Neural progenitor cell (in vitro differentiated cells): ENCODE results near the gene C19orf38. TPM values are rescaled to one million over a fixed set of nuclear protein-coding genes. Genes with fewer than 3 reads are reported as not detected.

Source experiments
- DNase-seq: peaks from one replicate; pipeline ENCODE4 v3.0.0-alpha.2; 2016; ENCODE audit warnings: low spot score
- H2AFZ ChIP-seq: fragments of 200-600 bp; sonication (generic); replicated peaks from 2 replicates; pipeline ENCODE4 v1.6.1; 2016; ENCODE audit warnings: antibody characterized with exemption
- H3F3A ChIP-seq: fragments of 200-600 bp; sonication (generic); 2 replicates; pipeline ENCODE4 v1.6.1; 2016; ENCODE audit warnings: antibody characterized with exemption, low read depth
- H3K27ac ChIP-seq: fragments of 200-600 bp; sonication (generic); 2 replicates; pipeline ENCODE4 v1.5.1; 2016; ENCODE audit warnings: mild to moderate bottlenecking
- H3K27me3 ChIP-seq: fragments of 200-600 bp; sonication (generic); 2 replicates; pipeline ENCODE4 v1.6.1; 2016; ENCODE audit warnings: mild to moderate bottlenecking, moderate library complexity
- H3K36me3 ChIP-seq: fragments of 200-600 bp; sonication (generic); 2 replicates; pipeline ENCODE4 v1.5.1; 2016
- H3K4me1 ChIP-seq: fragments of 200-600 bp; sonication (generic); 2 replicates; pipeline ENCODE4 v1.6.1; 2016; ENCODE audit warnings: mixed run types
- H3K4me2 ChIP-seq: fragments of 200-600 bp; sonication (generic); 2 replicates; pipeline ENCODE4 v1.6.1; 2016
- H3K4me3 ChIP-seq: fragments of 200-600 bp; sonication (generic); 2 replicates; pipeline ENCODE4 v1.5.1; 2016
- H3K79me2 ChIP-seq: fragments of 200-600 bp; sonication (generic); 2 replicates; pipeline ENCODE4 v1.6.1; 2016; ENCODE audit warnings: low read depth
- H3K9ac ChIP-seq: fragments of 200-600 bp; sonication (generic); 2 replicates; pipeline ENCODE4 v1.6.1; 2016
- H3K9me3 ChIP-seq: fragments of 200-600 bp; sonication (generic); 2 replicates; pipeline ENCODE4 v1.5.1; 2016; ENCODE audit warnings: low read depth
- H4K20me1 ChIP-seq: fragments of 200-600 bp; sonication (generic); 2 replicates; pipeline ENCODE4 v1.6.1; 2016; ENCODE audit warnings: low read depth
- H3K27ac Mint-ChIP-seq: 3 replicates; pipeline ENCODE4 v1.8.0; 2021; ENCODE audit warnings: mixed read lengths
- H3K27me3 Mint-ChIP-seq: 2 replicates; pipeline ENCODE4 v1.8.0; 2022; ENCODE audit warnings: low read depth, mild to moderate bottlenecking, inconsistent platforms, moderate library complexity, mixed read lengths; ENCODE audit not compliant: insufficient read depth
- H3K36me3 Mint-ChIP-seq: 3 replicates; pipeline ENCODE4 v1.8.0; 2021; ENCODE audit warnings: mixed read lengths
- H3K4me1 Mint-ChIP-seq: 3 replicates; pipeline ENCODE4 v1.8.0; 2021; ENCODE audit warnings: mixed read lengths
- H3K4me3 Mint-ChIP-seq: 3 replicates; pipeline ENCODE4 v1.8.0; 2021; ENCODE audit warnings: mild to moderate bottlenecking, moderate library complexity, mixed read lengths
- H3K9me3 Mint-ChIP-seq: 3 replicates; pipeline ENCODE4 v1.8.0; 2020; ENCODE audit warnings: mixed read lengths
- EZH2 ChIP-seq: fragments of 200-600 bp; sonication (generic); IDR thresholded peaks from 2 replicates; pipeline ENCODE4 v1.6.1; 2017; ENCODE audit warnings: antibody characterized with exemption, mild to moderate bottlenecking, moderate library complexity
- EZH2phosphoT487 ChIP-seq: fragments of 200-600 bp; sonication (generic); IDR thresholded peaks from 2 replicates; pipeline ENCODE4 v1.6.1; 2017; ENCODE audit warnings: antibody characterized with exemption
- total RNA-seq: library from RNA; depleted of rRNA; stranded (reverse); fragments of >200 nt; gene quantifications from 2 replicates; pipeline ENCODE4 v1.2.3, GENCODE V29; 2015; ENCODE audit warnings: low replicate concordance
- TF ChIP-seq, protein P1 (sequence below): fragments of 200-600 bp; sonication (generic); IDR thresholded peaks from 2 replicates; pipeline ENCODE4 v1.5.1; 2017; ENCODE audit warnings: antibody characterized with exemption, mild to moderate bottlenecking

Gene C19orf38
- total RNA-seq, 1 donor from 2014 or later = not detected

DNA sequence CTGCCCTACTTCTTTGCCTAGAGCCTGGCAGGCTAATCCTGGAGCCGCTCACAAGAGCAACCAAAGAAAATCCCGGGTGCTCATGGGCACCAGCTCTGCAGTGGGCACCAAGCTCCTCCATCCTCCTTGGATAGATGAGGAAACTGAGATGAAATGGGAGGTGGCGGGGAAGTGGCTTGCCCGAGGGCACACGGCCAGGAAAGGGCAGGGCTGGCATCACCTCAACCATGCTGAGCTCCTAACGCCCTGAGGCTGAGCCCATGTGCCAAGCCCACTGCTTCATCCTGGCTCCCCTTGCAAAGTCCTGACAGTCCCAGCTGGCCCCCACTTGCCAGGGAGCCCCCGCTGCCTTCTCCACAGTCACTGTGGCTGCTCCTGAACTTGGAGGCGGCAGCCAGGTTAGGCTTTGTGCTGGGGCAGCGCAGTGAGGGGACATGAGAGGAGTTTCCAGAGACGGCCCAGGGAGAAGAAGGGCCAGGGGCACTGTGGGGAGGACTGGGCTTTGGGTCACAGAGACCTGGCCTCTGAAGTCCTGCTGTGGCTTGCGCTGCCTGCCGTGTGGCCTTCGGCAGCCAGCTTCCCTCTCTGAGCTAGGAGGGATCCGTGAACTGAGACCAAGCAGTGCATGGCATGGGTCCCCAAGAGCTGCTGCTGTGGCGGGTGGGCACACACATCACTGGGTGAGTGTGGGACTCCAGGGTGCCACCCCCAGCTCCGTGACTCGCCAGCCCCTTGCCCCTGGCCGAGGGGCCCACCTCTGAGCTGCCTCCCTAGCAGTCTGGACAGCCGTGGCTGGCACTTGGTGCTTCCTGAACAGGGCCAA, 29.7 kb upstream of the C19orf38 start:
- H3K27ac Mint-ChIP-seq = no peak overlapping the region
- no peak for TF ChIP-seq EZH2phosphoT487
- TF ChIP-seq, protein P1, sequence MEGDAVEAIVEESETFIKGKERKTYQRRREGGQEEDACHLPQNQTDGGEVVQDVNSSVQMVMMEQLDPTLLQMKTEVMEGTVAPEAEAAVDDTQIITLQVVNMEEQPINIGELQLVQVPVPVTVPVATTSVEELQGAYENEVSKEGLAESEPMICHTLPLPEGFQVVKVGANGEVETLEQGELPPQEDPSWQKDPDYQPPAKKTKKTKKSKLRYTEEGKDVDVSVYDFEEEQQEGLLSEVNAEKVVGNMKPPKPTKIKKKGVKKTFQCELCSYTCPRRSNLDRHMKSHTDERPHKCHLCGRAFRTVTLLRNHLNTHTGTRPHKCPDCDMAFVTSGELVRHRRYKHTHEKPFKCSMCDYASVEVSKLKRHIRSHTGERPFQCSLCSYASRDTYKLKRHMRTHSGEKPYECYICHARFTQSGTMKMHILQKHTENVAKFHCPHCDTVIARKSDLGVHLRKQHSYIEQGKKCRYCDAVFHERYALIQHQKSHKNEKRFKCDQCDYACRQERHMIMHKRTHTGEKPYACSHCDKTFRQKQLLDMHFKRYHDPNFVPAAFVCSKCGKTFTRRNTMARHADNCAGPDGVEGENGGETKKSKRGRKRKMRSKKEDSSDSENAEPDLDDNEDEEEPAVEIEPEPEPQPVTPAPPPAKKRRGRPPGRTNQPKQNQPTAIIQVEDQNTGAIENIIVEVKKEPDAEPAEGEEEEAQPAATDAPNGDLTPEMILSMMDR = no peak
- no peak for TF ChIP-seq EZH2

DNA sequence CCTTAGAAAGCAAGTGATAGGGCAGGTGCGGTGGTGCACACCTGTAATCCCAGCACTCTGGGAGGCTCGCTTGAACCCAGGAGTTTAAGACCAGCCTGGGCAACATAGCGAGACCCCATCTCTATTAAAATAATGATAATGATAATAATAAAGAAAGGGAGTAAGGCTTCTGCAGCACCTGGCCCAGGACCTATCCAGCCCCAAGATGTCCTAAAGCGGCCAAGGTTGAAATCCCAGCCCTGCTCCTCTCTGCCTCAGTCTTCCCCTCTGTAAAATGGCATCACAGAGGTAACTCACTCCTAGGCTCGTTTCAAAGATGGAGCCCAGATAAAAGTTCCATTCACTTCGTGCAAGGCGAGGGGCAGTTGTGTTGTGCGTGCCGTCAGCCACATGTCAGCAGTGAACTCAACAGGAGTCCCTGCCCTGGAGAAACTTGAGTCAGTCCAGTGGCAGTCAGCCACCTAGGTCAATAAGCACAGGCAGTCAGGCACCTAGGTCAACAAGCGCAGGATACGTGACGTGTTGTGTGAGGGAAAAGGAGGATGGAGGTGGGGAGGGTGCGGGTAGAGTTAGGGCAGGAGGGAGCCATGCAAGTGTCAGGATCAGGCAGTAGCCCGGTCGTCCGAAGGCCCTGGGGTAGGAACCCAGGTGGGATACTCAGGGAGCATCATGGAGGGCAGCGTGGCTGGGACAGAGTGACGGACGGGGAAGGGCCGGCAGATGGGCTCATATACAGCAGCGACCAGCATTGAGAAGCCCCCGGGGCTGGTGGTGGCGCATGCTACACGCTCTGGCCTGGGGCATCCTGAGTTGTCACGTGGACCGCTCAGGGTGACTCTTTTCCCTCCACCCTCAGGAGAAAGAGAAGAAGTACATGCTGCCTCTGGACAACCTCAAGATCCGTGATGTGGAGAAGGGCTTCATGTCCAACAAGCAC, 28.8 kb upstream of the C19orf38 start:
- Mint-ChIP-seq H3K27me3 (peaks cover 7% of the 10 kb centered on the region), H3K4me3 (no peak overlapping the region), H3K36me3 (peaks cover 19% of the 10 kb centered on the region), H3K9me3 (no peaks in the 10 kb centered on the region), H3K27ac (peak overlapping the region; percentile 66), H3K4me1 (no peaks in the 10 kb centered on the region)
- TF ChIP-seq EZH2phosphoT487 (no peak), EZH2 (no peak)
- TF ChIP-seq, protein P1 = no peak
- H3K79me2 ChIP-seq = no peaks in the 10 kb centered on the region
- H3K27me3 ChIP-seq = no peaks in the 10 kb centered on the region
- no peaks in the 10 kb centered on the region for H3K9me3 ChIP-seq
- H3K4me2 ChIP-seq = no peak overlapping the region
- H3F3A ChIP-seq = no peaks in the 10 kb centered on the region
- H3K4me1 ChIP-seq = no peaks in the 10 kb centered on the region
- DNase-seq = no peak
- no peak overlapping the region for H3K27ac ChIP-seq
- H3K4me3 ChIP-seq = no peak overlapping the region
- H4K20me1 ChIP-seq = no peaks in the 10 kb centered on the region
- no peak overlapping the region for H3K9ac ChIP-seq
- H2AFZ ChIP-seq = no peak overlapping the region
- H3K36me3 ChIP-seq = no peaks in the 10 kb centered on the region

More for the DNA sequence above, 29.7 kb upstream of the C19orf38 start:
- H2AFZ ChIP-seq = no peak overlapping the region
- H3K27me3 Mint-ChIP-seq = peaks cover 7% of the 10 kb centered on the region
- H3K4me3 Mint-ChIP-seq = no peak overlapping the region
- no peaks in the 10 kb centered on the region for H3F3A ChIP-seq
- no peaks in the 10 kb centered on the region for H3K36me3 ChIP-seq
- no peaks in the 10 kb centered on the region for H3K79me2 ChIP-seq
- H3K9ac ChIP-seq = no peak overlapping the region
- no peaks in the 10 kb centered on the region for H4K20me1 ChIP-seq
- no peaks in the 10 kb centered on the region for H3K27me3 ChIP-seq
- H3K36me3 Mint-ChIP-seq = peaks cover 19% of the 10 kb centered on the region
- H3K9me3 Mint-ChIP-seq = no peaks in the 10 kb centered on the region
- H3K9me3 ChIP-seq = no peaks in the 10 kb centered on the region
- H3K4me2 ChIP-seq = no peak overlapping the region
- H3K4me1 Mint-ChIP-seq = no peaks in the 10 kb centered on the region
- DNase-seq = no peak
- H3K4me3 ChIP-seq = no peak overlapping the region
- no peak overlapping the region for H3K27ac ChIP-seq
- no peaks in the 10 kb centered on the region for H3K4me1 ChIP-seq

DNA sequence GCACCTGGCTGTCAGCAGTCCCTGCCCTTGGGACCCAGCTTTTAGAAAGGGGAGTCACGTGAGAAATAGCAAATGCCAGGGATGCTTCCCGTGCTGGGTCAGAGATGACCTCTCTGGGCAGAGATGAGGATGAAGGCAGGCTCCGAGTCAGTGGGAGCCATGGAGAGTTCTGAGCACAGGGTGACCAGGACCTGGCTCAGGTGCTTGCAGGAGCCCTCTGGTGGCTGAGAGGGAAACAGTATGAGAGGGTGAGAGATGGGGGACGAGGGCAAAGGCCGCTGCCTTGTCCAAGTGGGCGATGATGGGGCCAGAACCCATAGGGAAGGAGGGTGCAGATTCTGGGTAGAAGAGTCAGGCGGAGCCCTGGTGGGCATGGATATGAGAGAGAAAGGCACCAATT, 28.0 kb upstream of the C19orf38 start:
- peaks cover 7% of the 10 kb centered on the region for H3K27me3 Mint-ChIP-seq

More for the DNA sequence above, 28.0 kb upstream of the C19orf38 start:
- Histone ChIP-seq H3K27me3 (no peaks in the 10 kb centered on the region), H2AFZ (no peak overlapping the region), H4K20me1 (no peaks in the 10 kb centered on the region), H3K9me3 (no peaks in the 10 kb centered on the region), H3K4me2 (no peak overlapping the region), H3K79me2 (no peaks in the 10 kb centered on the region), H3K36me3 (no peaks in the 10 kb centered on the region), H3K4me3 (no peak overlapping the region), H3K4me1 (no peaks in the 10 kb centered on the region), H3F3A (no peaks in the 10 kb centered on the region), H3K27ac (no peak overlapping the region), H3K9ac (no peak overlapping the region)
- Mint-ChIP-seq H3K4me1 (no peaks in the 10 kb centered on the region), H3K36me3 (peaks cover 15% of the 10 kb centered on the region), H3K4me3 (no peak overlapping the region), H3K9me3 (no peaks in the 10 kb centered on the region), H3K27ac (peak overlapping the region; percentile 5)
- DNase-seq = no peak
- no peak for TF ChIP-seq EZH2phosphoT487
- TF ChIP-seq, protein P1 = peak; percentile 20
